Stimulated activated CD4-positive, alpha-beta T cell treated with anti-CD3 and anti-CD28 coated beads, Interleukin-12 subunit alpha, Interleukin-12 subunit beta, amount 100 ng/mL, for 24 hours (primary cell): ENCODE data around the gene PRPF18.

ENCODE experiments used
- DNase-seq, 2 experiments: peaks; one replicate each; pipeline ENCODE4 v3.0.0-alpha.2; 2020; ENCODE audit warnings: low read depth in 2 of 2

Gene PRPF18

GRCh38 chr10:13637894-13638293 lies 51.1 kb downstream of the PRPF18 start:
- no peak for DNase-seq

GRCh38 chr10:13642293-13642692 lies 55.5 kb downstream of the PRPF18 start:
- DNase-seq: no peak

- no peak for DNase-seq
These were observed 56.3 kb downstream of the PRPF18 start for GRCh38 chr10:13643016-13643415.

DNA sequence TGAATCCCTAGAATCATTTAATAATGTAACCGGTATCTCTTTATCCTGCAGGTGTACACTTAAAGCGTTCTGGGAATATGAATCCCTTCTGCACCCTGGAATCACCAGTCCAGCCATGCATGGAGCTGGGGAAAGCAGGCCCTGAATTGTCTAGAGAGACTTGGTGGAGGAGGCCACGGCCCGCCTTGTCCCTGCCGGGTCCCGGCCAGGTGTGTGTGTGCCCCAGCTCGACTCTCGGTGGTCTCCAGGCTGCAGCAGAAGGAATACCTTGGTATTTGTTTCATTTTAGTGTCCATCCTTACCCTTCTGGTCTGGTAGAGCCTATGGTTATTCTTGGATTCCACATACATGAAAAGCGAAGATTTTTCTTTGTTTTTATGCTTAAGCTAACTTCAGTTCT lies 58.1 kb downstream of the PRPF18 start:
- no peak for DNase-seq

DNA sequence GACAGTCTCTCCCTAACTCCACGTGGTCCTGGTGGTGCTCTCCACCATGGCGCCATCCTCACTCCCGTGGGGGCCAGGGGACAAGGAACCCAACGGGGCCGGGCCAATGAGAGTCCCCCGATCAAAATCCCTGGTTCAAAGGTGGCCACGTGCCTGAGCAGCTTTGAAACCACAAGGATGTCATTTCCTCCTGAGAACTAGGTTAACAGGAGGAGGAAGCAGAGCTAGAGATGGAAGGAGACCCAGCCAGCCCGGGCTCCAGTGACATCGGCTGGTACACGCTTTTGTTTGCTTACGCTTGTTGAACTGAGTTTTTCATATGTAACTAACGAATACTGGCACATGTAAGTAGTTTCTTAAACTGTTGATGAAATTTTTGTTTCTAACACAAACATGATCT lies 61.7 kb downstream of the PRPF18 start:
- no peak for DNase-seq

DNA sequence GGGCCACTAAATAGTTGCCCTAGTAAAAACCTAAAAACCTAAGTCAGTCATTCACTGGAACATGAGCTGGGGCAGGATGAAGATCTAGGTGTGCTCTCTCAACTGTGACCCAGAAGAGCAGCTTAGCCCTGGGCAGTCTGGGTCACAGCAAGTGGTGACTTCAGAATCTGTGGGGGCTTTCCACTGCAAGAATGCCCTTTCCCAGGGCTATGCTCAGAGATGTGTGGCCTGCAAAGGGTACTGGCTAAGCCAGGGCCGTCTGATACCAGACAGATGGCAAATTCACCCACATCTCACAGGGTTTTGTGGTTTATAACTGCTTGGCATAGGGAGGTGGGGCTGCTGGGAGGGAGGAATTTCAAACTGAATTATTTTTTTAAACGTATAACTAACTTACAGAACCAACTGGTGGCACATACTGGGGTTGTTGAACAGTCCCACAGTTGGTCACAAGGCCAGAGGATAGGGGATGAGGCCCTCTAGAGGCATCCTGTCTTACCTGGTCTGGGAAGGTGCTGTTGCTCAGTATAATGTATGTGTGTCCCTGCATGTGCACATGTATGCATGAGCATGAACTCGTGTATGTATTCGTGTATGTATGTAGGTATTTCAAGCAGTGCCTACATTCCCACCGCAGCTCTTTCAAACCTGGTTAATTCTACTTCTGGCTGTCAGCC lies 63.2 kb downstream of the PRPF18 start:
- DNase-seq: no peak

- no peak for DNase-seq
These were observed 64.2 kb downstream of the PRPF18 start for GRCh38 chr10:13650961-13651360.

DNA sequence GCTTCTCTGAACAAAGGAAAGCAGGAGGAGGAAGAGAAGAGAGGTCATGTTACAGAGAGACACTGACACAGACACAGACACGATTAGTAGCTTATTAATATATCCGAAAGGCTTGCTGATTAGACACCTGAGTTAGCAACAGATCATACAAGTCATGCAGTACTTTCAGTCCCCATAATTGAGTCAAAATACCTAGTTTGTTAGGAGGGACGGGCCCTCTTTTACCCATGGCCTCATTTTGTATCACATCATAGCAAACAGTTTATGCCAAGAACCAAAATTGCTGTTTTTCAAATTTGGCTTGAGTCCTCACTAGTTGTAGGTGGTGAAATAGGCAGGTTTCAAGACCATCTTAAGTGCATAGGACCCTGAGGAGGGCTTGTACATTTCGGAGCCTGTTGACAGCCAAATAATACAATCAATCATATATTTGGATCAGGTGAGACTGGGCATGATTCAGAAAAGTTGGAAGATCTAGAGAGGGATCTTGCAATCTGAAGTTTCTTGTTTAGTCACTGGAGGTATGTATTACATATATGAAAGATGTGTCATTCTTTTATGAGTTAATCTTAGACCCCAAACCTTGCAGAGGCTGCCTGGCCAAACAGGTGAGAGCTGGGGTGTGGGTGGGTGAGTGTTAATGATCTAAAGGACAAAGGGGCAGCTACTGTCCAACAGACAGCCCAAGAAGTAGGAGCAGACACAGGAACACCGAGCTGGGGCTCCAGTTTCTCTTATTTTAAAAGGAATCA lies 65.4 kb downstream of the PRPF18 start:
- DNase-seq: no peak

DNA sequence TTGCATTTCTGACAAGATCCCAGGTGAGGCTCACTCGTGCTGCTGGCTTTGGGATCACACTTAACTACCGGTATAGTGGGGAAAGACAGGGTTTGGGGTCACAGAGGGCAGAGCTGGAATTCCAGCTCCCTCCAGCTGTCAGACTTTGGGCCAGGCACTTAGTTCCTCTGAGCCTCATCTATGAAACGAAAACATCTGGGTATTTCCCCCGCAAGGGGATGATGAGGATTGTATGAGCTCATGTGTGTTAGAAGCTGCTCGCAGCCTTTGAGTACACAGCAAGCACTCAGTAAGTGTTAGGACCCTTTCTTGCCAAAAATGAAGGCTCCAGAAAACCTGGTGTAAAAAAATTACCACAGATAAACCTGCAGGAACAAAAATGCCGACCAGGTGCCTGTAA lies 66.1 kb downstream of the PRPF18 start:
- no peak for DNase-seq

GRCh38 chr10:13654118-13654830 lies 67.5 kb downstream of the PRPF18 start:
- DNase-seq: no peak

DNA sequence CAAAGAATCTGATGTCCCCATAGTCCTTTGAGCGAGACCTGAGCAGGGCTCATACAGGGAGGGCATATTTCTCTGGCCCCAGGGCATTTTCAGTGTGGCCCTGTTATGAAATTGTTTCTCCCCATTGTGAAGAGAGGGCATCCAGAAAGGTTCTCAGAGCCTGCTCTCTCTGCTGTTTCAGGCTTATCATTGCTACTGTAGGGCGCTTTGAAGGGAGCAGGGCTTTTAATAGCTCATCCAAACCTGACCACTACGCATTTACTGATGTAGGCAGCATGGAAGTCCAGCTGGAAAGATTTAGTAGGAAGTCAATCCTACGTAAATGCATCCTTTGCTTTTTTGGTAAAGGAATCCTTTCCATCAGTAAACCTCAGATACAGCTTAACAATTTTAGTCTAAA lies 68.1 kb downstream of the PRPF18 start:
- no peak for DNase-seq

DNA sequence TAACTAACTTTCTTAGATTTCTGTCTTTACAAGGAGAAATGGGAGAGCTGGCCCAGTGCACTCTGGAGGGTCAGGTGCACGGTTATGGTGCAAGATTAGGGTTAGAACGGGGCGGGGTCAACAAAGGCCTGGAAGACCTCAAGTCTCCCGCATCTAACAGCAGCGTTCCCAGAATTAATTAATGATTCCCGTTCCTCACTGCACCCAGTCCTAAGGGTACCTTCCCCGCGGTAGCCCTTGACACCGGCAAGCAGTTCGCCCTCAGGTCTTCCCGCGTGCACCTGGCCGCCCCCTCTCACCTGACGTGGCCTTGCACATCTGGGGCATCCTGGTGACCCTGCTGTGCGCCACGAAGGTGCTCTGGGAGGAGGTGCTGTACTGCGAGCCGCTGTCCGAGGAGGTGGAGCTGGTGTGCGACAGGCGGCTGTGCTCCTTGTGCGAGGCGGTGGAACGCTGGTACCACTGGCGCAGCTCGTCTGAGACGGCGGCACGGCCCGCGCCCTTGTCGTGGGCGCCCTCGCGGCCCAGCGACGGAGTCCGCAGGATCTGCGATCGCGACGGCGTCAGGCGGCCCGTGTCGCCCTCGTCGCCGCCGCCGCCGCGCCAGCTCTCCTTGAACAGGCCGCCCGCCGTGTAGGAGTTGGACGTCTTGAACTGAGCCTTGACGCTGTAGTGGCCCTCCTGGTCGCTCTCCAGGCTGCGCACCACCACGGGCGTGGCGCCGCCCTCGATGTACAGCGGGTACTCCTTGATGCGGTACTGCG lies 69.8 kb downstream of the PRPF18 start:
- no peak for DNase-seq

DNA sequence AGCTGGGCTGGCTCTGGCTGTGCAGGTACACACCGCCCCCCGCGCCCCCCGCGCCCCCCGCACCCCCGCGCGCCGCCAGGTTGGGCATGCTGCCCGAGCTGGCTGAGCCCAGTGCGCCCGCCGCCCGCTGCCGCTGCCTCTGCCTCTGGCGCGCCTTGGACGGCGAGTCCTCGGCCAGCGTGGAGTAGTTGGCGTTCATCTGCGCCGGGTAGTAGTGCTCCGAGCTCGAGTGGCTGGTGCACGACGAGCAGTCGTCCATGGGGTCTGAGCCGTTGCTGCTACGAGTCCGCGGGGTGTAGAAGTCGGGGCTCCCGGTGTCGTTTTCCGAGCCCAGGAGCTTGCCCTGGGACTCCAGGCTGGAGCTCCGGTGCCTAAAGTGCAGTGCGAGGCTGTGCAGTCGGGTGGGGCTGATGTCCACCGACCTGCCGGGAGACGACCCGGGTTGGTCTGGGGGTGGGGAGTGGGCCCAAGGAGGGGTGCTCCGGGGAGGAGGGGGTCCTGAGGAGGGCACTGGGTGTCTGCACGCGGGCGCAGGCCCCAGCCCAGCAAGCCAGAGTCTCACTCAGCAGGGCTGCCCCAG lies 70.4 kb downstream of the PRPF18 start:
- DNase-seq: no peak

DNA sequence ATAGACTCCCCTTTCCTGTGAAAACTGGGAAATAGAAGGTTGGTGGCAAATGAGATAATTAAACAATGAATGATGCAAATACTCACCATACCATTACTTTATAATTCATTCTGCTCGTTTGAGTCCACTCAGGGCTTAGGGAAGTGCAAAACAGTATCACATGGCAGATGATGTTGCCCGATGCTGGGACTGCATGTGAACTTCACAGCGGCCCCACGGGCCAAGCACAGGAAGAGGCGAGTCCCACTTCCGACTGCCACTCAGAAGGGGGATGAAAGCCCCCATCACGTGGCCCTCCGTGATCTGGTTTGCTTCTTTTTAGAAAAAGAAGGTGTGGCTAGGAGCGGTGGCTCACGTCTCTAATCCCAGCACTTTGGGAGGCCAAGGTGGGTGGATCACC lies 71.5 kb downstream of the PRPF18 start:
- no peak for DNase-seq

DNA sequence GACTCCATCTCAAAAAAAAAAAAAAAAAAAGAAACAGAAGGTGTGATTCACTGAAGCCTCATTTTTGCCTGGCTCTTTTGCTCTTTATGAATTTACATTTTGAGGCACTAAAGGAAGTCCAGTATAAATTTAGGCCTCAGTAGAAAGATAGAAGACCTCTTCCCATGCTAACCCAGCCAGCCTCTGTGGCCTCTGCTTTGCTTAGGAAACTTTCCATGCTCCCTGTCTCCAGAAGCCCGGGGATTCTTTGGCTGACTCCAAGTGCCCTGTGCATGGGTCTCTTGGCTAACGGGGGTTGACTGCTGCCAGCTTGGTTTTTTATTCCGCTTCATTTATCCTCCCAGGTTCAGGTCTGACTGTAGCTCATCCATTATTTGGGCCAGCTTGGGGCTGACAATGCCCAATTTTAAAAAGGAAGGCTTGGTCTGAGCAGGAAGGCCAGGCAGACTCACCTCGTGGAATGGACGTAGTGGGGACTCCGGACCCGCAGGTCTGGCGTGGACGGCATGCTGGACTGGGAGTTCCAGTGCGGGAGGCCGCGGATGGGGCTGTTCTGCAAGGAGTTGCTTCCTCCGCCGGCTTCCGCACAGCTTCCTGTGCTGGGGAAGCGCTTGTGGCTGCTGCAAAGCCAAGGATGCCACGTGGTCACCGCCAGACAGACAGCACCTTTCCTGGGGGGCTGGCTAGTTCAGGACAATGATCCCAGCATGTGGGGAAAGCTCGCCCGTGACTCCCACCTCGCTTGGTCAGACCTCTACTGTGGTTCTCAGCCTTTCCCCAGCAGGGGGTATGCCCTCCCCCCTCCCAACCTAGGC lies 72.3 kb downstream of the PRPF18 start:
- no peak for DNase-seq

DNA sequence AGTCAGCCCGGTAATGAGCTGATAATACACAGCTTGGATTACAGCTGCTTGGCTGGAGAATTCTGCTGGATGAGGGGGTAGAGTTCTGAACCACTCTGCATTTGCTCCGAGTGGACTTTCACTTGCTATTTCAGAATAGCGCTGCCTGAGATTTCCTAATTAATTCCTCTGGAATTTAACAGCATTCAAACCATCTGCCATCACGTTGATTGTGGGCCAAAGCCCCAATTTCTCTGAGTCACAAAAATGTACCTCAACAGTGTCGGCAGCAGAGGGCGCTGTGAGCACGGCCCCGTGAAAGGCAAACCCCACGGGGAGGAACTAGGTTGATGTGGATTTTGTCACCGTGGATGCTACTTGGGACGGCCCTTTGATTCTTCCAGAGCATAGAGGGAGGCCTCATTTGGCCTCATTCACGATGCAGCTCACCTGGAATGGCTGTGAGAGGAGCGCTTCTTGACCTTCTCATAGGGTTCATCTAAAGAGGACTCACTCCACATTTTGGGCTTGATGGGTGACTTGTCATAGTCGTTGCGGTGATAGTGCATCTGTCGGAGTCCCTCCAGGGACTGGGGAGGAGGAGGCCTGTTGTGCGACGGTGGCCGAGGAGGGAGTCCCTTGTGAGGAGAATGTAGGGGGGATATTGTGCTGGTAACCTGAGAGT lies 73.3 kb downstream of the PRPF18 start:
- peak; percentile 22 to 56 for DNase-seq

DNA sequence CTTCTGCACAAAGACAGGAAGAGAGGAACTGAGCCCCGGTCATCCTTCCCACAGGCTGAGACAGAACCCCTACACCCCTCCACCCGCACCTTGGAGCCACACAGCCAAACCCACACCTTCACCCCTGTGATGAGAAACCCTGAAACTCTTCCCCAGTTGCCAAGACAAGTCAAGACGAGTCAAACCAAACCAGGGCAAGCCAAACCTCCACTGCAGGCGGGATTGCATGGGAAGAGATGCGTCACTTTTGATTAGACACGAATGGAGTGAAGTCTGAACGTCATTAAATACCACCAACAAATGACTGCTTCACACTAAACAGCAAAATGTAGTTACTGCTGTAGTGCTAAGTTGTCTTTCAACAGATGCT lies 73.8 kb downstream of the PRPF18 start:
- no peak for DNase-seq

- DNase-seq: no peak
These were observed 74.5 kb downstream of the PRPF18 start for GRCh38 chr10:13661256-13661655.

GRCh38 chr10:13665516-13666262 lies 78.9 kb downstream of the PRPF18 start:
- no peak for DNase-seq

GRCh38 chr10:13668126-13668525 lies 81.4 kb downstream of the PRPF18 start:
- DNase-seq: no peak
